Stimulated activated CD4-positive, alpha-beta T cell treated with anti-CD3 and anti-CD28 coated beads, TNF-alpha, amount 100 ng/mL, for 1 hour (primary cell): ENCODE measurements around the gene FDX1.

Experiments
- DNase-seq, 3 donors: peaks; one replicate each; pipeline ENCODE4 v3.0.0-alpha.2; 2020; ENCODE audit warnings: low read depth in 3 of 3, low spot score in 1 of 3

The FDX1 gene

DNA sequence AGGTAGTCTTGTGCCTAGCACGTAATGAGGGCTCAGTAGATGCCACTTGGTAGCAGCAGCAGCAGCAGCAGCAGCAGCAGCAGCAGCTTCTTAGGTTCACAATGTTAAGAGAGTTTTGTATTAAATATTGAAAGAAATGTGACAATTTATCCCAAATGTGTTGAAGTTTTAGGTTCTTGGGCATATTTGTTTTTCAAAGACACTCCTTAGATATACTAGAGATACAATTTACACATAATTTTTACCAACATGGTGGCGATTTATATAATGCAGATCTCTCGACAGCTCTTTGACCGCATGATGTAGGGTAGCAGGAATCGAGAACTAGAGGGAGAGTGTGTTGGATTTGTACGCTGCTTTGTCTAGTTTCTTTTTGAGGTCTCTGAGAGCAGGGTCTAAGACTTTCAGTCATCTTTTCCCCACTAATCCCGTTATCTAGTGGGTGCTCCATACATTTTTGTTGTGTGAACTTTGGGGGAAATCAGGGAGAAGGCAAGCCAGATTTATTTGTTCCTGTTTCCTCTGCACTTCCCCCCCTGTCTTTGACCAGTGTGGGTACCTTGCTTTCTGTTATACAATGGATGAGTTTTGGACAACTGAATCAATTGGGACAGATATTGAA, 1.4 kb downstream of the FDX1 start:
- no peak for DNase-seq

DNA sequence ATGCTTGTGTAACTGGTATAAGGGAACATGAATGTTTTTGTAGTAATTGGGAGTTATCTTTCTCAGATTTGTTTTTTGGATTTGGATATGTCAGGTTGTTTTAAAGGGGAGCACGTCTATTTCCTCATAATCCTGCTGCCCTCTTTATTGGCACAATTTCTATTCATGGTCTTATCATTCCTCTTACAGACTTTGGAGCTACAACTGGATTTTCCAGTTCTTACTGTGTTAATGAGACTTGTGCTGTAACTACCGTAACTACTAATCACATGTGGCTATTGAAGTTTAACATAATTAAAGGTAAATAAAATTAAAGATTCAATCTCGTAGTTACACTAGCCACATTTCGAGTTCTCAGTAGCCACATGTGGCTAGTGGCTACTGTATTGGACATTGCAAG, 1.9 kb downstream of the FDX1 start:
- no peak for DNase-seq

DNA sequence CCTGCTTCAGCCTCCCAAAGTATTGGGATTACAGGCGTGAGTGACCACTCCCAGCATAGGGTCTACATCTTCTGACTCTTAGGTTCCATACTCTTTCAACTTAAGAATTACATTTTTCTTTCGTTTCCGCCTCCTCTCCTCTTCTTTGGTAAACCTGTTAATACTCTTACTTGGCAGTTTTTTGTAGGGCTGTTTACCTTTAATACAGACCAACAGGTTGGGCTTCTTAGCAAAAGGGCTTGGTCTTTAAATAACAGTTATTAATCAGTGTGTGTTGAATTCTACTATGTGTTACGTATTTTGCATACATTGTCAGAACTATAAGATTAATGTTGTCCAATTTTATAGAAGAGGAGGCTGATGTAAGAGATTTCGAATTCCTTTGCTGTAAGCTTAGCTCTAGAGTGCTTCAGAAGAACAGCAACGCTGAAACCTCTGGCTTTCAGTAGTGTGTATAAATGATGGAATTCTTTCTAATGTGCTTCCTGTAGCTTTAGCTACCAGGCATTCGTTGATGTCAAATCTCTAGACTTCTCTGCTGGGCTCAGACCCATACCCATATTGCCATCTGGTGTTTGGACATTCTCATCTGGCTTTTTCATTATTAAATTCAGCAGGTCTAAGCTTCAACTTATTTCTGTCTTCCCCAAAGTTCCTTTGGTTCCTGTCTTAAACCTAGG, 3.1 kb downstream of the FDX1 start:
- DNase-seq = no peak

DNA sequence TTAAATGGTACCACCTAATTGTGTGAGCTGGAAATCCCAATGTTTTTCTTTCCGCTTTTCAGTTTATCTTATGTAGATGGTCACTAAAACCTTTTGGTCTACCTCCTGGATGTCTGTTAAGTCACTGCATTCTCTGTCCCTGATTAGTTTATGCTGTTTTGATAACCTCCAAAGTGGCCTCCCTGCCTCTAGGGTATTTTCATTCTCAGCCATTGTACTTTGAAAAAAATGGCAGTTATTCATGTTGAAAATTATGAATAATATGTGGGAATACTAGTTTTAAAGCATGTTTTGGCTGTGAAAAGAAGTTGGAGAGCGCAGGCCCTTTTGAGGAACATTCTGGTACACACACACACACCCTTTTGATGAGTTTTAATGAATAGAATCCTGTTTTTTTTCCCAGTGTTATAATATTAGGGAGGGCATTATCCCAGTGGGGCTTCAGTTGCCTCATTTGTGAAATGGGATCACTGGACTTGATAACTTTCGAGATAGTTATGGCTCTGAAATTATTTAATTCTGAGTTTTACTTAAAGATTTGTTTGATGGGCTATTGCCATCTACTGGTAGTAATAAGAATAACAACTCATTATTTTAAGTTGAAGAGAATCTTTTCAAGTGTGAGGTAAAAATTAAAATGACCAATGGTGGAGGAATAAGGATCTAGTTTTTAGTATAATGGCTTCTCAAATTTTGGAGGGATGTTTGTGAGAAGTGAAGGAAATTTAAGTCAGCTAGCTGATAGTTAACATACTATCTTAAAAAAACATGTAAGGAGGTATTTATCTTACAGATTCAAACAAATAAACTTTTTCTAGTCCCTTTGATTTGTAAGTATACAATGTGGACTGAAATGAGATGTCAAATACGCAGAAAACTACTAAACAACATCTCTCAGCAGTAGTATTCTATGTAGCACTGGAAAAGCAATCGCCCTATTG, 3.9 kb downstream of the FDX1 start:
- DNase-seq = no peak

DNA sequence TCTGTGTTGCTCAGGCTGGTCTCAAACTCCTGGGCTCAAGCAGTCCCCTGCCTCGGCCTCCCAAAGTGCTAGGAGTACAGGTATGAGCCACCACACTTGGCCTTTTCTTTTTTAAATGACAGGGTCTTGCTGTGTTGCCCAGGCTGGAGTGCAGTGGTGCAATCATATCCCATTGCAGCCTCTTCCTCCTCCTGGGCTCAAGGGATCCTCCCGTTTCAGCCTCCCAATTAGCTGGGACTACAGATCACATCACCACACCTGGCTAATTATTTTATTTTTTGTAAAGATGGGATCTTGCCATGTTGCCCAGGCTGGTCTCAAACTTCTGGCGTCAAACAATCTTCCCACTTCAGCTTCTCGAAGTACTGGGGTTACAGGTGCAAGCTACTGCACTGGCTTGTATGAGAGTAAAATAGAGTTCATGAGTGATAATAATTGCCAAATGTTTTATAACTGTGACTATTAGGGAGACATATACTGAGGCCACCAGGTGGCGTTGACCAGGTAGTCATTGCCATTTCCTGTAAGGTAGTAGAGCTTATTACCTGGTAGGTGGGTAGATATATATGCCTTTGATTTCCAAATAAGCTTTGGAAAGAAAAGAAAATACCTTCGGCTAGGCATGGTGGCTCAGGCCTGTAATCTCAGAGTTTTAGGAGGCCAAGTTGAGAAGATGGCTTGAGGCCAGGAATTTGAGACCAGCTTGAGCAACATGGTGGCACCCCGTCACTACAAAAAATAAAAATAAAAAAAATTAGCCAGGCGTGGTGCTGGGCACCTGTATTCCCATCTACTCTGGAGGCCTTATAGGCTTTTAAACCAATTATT, 5.4 kb downstream of the FDX1 start:
- DNase-seq = no peak

DNA sequence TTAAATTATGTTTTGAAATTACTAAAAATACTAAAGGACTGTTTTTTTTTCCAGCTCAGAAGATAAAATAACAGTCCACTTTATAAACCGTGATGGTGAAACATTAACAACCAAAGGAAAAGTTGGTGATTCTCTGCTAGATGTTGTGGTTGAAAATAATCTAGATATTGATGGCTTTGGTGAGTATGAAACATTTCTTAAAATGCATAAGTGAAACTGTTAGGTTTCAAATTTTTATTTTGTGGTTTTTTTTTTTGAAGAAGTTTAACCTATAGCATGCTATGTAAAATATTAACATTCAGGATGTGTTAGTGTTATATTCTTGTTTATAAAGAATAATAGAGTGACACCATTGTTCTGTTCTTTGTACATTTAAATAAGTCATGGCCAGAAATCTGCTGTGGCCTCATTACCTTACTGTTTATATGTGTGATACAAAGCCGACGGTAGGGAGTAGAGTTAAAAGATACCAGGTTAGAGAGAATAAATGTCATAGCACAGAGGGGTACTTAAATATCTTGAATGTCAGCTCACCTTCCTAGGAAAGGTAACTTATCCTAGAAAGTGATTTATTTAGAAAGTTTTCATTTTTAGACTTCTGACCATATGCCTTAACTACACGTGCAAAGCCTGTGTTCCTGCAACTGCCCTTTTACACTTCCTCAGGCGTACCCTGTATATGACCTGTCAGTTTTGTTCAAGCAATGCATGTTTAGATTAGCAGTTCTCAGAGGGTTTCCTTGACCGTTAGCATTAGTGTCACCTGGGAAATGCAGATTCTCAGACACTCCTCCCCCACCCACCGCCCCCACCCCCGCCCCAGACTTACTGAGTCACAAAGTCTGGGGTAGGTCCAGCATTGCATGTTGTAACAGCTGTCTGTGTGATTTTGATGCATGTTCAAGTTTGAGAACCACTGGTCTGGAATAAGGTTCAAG, 6.3 kb downstream of the FDX1 start:
- DNase-seq = no peak

DNA sequence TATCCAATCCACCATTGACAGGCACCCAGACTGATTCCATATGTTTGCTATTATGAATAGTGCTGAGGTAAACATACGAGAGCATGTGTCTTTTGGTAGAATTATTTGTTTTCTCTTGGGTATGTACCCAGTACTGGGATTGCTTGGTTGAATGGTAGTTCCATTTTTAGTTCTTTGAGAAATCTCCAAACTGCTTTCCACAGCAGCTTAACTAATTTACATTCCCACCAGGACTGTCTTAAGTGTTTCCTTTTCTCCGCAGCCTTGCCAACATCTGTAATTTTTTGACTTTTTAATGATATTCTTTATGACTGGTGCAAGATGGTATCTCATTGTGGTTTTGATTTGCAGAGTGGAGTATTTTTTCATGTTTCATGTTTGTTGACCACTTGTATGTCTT, 8.3 kb downstream of the FDX1 start:
- DNase-seq = no peak

DNA sequence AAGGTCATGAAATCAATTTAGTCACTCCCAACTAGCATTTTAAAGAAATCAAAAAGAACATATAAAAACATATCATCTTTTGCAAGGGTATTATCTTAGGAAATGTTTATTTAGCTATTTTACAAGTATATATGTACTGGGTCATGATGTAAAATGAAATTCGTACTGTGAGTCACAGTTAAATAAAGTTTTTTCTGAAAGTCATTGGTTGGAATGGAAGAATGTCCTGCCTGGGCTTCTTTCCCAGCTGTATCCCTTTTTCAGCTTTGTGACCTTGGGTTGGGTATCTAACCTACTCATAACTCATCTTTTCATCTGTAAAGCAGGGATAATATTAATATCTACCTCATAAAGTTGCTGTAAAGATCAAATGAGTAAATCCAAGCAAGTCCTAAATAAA, 15.7 kb downstream of the FDX1 start:
- no peak for DNase-seq

DNA sequence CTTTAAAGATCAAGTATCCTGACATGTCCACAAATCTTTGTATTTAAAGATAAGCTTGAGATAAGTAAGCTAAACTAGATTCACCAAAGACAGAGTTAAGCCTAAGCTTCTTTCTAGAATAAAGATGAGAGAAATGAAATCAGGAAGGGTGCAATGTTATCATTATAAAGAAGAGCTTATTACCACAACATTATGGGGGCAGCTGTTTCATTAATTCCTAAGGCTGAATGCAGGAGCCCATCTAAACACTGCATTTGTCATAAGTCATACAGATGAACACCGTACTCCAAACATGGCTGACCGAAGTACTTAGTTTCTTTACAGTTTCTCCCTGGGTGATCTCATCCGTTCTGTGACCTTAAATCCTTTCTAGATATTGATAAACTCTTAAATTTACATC, 16.3 kb downstream of the FDX1 start:
- no peak for DNase-seq

DNA sequence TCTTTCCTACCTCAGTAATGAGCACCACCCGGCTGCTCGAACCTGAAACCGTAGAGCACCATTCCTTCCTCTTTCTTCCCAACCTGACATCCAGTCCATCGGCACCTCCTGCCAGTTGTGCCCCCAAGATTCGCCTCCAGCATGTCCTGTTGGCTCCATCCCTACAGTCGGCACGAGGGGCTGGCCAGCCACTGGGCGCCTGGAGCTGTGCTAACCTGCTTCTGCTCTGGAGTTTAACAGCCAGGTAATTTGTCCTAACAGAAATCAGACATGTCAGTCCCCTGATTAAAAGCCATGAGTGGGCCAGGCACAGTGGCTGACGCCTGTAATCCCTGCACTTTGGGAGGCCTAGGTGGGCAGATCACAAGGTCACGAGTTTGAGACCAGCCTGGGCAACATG, 16.8 kb downstream of the FDX1 start:
- no peak for DNase-seq

DNA sequence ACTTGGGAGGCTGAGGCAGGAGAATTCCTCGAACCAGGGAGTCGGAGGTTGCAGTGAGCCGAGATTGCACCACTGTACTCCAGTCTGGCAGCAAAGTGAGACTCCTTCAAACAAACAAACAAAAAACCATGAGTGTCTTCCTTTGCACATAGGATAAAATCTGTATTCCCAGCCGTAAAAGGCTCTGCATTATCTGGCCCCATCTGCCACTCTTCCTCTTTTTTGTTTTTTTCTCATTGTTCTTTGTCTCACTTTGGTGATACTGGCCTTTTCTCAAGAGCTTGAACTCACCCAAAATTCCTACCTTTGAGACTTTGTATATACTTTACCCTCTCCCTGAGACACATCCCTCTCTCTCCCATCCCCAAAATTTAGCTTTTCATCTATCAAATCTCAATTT, 17.6 kb downstream of the FDX1 start:
- no peak for DNase-seq

DNA sequence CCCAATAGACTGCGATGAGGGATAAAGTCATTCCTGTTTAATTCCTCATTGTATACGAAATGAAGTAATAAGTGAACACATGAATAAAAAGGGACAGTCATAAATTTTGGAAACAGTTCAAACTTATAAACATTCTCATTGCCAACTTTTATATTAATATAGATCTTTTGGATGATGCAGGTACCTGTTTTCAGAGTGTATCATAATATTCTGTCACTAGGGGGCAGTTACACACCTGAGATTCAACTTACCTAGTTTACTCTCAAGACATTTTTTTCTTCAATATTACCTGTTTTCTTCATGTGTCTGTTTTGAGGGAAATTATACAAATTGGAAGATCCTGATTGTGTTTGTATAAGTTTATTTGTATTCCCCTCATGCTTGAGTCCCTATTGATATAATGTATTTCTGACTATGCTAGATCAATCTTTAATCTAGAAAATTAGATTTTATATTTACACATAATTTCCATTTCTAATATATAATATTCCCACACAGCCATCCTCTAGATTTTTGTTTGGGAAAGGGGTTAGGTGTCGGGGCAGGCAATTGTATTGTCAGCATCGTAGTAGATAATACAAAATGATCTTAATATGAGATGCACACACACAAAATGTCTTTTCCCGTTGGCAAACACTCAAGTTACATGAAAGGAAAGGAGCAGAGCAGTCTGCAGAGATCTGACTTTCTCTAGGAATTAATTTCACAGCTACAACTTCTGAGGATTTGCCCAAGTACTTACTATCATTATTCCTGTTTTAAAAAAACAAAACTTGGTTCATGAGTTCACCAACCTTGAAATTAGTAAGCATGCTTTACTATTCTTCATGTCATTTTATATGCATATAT, 18.4 kb downstream of the FDX1 start:
- no peak for DNase-seq

DNA sequence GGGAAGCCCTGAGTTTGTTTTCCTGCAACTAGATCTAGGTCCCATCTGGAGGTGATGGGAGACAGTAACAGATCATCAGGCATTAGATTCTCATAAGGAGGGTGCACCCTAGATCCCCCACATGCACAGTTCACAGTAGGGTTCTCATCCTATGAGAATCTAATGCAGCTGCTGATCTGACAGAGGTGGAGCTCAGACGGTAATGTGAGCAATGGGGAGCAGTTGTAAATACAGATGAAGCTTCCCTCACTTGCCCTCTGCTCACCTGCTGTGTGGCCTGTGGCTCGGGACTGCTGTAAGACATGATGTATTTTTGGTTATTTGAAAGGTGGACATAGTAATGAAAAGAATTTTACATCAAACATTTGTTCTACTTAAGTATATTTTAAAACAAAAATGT, 20.5 kb downstream of the FDX1 start:
- no peak for DNase-seq

DNA sequence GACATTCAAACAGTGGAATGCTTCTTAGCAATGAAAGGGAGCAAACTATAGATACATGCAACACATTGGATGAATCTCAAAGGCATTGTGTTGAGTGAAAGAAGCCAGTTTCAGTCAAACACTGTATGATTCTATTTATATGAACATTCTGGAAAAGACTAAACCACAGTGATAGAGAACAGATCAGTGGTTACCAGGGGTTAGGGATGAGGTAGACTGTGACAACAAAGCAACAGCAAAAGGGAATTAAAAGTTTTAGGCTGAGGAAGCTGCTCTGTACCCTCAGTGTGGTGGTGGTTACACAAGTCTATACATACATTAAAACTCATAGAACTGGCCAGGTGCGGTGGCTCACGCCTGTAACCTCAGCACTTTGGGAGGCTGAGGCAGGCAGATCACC, 23.0 kb downstream of the FDX1 start:
- no peak for DNase-seq

DNA sequence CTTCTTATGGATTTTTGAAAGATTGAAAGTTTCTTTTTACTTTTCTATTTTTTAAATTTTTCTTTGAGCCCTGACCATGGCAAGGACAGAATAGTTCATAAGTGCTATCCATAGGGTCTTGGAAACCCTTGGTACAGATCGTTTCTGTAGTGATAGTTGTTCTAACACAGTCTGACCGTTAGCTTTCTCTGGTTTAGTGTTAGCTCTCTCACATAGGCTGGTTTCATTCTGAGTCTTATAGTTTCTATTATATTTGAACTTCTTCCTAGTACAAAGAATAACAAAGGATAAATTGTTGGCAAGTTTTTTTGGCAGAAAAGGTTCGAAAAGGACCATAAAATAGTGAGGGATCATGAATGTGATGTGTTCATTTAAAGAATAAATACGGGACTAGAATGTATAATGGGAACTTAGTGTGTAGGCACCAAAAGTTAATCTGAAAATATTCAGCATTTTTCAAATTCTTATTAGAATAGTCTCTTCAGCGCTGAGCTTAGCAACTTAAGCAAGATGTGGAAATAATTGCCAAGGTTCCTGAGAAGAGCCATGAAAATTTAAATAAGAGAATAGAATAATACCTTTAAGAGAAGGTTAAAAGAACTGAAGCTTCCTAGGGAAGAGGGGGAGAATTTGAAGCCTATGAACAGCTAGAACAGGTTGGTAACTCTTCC, 24.1 kb downstream of the FDX1 start:
- no peak for DNase-seq

DNA sequence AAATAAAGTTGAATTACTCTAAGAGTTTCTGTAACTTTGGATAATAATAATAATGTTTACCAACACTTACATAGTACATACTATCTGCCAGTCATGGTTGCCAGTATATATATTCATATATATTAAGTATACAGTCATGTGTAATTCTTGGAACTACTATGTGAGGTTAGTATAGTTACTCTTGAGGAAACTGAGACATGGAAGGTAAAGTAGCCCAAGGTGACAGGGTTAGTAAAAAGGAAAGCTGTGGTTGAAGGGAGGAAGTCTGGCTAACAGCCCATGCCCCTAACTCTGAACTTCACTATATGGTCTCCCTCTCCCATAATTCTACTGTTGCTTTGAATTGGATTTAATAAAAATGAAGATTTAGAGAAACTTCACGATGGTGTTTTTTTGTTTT, 24.9 kb downstream of the FDX1 start:
- DNase-seq = no peak

DNA sequence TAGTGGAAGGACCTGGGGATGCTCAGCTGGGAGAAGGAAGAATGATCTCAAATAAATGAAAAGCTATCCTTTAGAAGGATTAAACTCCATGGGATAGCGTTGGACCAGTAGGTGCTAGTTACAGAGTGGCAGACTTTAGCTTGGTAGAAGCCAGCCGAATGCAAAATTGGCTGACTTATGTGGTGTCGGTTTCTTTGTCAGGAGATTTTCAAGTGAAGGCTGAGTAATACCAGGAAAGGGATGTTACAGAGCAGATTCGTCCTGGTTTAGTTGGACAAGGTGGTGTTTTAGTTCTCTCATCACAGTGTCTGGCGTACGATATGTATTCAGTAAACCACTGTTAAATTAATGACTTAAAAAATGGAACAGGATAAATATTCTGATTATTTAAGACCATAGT, 26.0 kb downstream of the FDX1 start:
- DNase-seq = no peak

DNA sequence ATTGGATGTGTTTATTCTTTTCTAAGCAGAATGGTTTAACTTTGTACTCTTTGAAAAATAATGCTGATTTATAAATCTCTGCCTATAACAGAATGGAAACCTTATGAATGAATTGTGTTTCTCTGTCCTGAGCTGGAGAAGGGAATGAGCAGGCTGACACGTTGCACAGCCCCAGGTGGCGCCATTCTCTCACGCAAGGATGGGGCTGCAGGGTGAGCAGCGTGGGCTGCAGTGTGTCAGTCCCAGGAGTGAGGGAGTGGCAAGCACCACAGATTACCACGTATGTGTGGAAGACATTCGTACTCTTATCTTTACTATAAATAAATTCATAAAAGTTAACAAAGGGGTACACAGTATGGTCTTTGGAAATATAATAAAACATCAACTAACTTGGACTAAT, 33.4 kb downstream of the FDX1 start:
- DNase-seq = no peak

DNA sequence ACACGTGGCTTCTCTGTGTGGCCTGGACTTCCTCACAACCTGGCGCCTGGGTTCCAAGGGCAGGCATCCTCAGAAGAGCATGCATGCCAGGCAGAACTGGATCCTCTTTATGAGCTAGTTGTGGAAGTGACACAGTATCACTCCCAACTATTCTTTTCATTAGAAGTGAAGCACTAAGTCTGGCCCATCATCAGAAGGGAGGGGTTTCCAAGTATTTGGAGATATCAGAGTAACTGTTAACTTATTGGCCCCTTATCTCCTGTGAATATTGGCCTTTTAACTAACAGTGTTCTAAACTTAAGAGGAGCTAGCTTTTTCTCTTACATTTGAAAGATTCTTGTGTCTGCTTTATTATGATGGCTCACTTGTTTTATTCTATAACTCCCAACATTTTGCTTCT, 35.5 kb downstream of the FDX1 start:
- DNase-seq = no peak
